Chondrocyte (in vitro differentiated cells): ENCODE results near the gene APBB2. TPM values are rescaled to one million over a fixed set of nuclear protein-coding genes. Genes with fewer than 3 reads are reported as not detected.

ENCODE experiments used
- DNase-seq: peaks from one replicate; pipeline ENCODE4 v3.0.0; 2021; ENCODE audit warnings: mixed read lengths, low spot score
- H3K27ac Mint-ChIP-seq: one replicate; pipeline ENCODE4 v1.8.0; 2021; ENCODE audit warnings: mild to moderate bottlenecking, moderate library complexity, mixed read lengths; ENCODE audit not compliant: unreplicated experiment
- H3K27me3 Mint-ChIP-seq: 2 replicates; pipeline ENCODE4 v1.8.0; 2021; ENCODE audit warnings: low read depth, mixed read lengths
- H3K36me3 Mint-ChIP-seq: 2 replicates; pipeline ENCODE4 v1.8.0; 2021; ENCODE audit warnings: low read depth, mixed read lengths
- H3K4me1 Mint-ChIP-seq: 2 replicates; pipeline ENCODE4 v1.8.0; 2021; ENCODE audit warnings: low read depth, mild to moderate bottlenecking, mixed read lengths
- H3K4me3 Mint-ChIP-seq: one replicate; pipeline ENCODE4 v1.8.0; 2021; ENCODE audit warnings: mild to moderate bottlenecking, moderate library complexity, mixed read lengths; ENCODE audit not compliant: unreplicated experiment
- H3K9me3 Mint-ChIP-seq: 2 replicates; pipeline ENCODE4 v1.8.0; 2021; ENCODE audit warnings: low read depth, mixed read lengths
- total RNA-seq: library from RNA; stranded (reverse); gene quantifications from 3 replicates; pipeline ENCODE4 v1.2.1, GENCODE V29; 2021
- TF ChIP-seq, protein P1 (sequence below): fragments of 200-600 bp; sonication (generic); IDR thresholded peaks from 2 replicates; pipeline ENCODE4 v1.5.0; 2021; ENCODE audit warnings: antibody characterized with exemption, mild to moderate bottlenecking, moderate library complexity

Gene APBB2
- total RNA-seq, 1 donor from 2014 or later = 119 TPM

DNA sequence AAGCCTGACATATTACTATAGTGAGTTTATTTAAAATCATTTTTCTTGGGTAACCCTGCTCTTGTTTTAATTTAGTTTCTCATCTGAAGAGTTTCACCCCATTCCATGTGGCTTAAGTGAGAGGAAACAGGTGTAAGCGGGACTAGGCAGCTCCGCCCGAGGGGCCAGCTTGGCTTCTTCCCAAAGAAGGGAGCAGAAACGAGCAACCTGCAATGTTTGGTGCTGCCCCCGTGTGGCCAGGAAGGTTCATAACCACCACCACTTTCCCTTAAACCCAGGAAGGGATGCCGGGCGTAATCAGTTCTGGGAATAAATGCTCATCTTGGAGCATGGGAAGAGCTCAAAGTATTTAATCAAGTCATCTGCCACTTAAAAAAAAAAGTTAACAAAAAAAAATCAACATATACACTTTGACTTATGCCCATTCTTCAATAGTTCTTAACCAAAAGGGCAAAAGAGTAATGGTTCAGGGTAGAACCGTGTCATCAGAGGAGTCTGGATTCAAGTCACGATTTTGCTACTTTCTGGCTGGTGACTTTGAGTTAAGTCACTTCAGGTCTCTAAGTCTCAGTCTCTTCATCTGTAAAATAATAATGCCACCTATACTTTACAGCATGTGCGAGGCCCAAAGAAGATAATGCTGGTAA lies 316.7 kb downstream of the APBB2 start:
- peaks cover 5% of the 10 kb centered on the region for H3K4me1 Mint-ChIP-seq
- H3K36me3 Mint-ChIP-seq = peaks cover 13% of the 10 kb centered on the region
- no peak overlapping the region for H3K27ac Mint-ChIP-seq

DNA sequence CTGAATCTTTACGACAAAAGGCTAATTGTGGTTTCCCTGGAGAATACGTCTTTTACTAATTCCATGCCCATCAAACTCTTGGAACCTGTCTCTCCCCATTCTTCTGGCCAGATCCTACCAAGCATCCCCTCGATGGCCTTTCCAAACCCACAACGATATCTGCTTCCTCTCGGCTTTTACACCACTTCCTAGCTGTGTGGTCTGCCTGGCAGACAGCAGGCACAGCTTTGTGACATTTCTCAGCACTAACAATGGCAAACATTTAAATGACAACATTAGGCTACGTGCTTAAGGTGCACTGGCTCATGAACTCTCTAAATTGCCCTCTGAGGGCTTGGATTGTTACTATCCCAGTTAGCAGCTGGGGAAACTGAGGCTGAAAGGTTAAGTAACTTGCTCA lies 323.6 kb downstream of the APBB2 start:
- peaks cover 30% of the 10 kb centered on the region for H3K36me3 Mint-ChIP-seq
- no peak for DNase-seq
- TF ChIP-seq, protein P1, sequence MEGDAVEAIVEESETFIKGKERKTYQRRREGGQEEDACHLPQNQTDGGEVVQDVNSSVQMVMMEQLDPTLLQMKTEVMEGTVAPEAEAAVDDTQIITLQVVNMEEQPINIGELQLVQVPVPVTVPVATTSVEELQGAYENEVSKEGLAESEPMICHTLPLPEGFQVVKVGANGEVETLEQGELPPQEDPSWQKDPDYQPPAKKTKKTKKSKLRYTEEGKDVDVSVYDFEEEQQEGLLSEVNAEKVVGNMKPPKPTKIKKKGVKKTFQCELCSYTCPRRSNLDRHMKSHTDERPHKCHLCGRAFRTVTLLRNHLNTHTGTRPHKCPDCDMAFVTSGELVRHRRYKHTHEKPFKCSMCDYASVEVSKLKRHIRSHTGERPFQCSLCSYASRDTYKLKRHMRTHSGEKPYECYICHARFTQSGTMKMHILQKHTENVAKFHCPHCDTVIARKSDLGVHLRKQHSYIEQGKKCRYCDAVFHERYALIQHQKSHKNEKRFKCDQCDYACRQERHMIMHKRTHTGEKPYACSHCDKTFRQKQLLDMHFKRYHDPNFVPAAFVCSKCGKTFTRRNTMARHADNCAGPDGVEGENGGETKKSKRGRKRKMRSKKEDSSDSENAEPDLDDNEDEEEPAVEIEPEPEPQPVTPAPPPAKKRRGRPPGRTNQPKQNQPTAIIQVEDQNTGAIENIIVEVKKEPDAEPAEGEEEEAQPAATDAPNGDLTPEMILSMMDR = no peak
- no peaks in the 10 kb centered on the region for H3K27me3 Mint-ChIP-seq
- H3K9me3 Mint-ChIP-seq = no peaks in the 10 kb centered on the region
- H3K4me1 Mint-ChIP-seq = peaks cover 6% of the 10 kb centered on the region
- no peak overlapping the region for H3K4me3 Mint-ChIP-seq
- H3K27ac Mint-ChIP-seq = no peak overlapping the region

More for the DNA sequence above, 316.7 kb downstream of the APBB2 start:
- DNase-seq = no peak
- TF ChIP-seq, protein P1 = peak; percentile 95
- Mint-ChIP-seq H3K9me3 (no peaks in the 10 kb centered on the region), H3K4me3 (peak overlapping the region; percentile 54), H3K27me3 (no peaks in the 10 kb centered on the region)

DNA sequence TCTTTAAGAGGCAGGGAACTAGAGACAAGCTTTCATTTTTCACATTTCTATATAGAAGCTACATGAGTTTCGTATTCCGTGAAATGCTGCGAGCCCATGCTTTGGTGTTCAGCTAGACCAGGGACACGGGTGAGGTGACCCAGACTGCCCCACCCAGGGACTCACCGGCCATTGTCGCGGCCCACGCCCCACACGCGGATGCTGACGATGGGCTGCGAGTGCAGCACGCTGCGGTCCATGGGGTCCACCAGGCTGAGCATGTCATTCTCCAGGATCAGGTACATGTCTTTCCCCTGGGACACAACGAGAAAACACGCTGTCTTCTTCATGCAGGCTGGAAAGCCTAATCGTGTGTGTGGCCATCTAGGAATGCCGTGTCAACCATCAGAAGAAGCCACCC lies 324.1 kb downstream of the APBB2 start:
- Mint-ChIP-seq H3K27ac (no peak overlapping the region), H3K4me1 (peaks cover 6% of the 10 kb centered on the region), H3K9me3 (no peaks in the 10 kb centered on the region), H3K4me3 (no peak overlapping the region), H3K36me3 (peaks cover 28% of the 10 kb centered on the region), H3K27me3 (no peaks in the 10 kb centered on the region)
- DNase-seq = no peak
- TF ChIP-seq, protein P1 = no peak

DNA sequence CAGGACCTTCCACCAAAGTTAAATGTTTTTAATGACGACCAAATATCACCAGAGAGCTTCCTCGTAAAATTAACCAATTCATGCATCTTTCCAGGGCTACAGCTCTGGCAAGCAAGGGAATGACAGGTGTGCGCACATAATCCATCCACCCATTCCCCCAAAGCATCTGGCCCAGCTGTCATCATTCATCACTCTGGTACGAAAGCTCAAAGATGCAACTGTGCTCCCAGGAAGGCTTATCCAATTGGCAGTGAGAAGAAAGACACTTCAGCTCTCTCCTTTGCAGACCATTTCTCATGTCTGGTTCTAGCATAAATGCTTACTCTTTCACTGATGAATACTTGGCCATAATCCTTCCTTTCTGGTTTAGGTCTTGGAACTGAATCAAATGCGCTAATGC lies 325.4 kb downstream of the APBB2 start:
- no peak for DNase-seq
- Mint-ChIP-seq H3K36me3 (peaks cover 28% of the 10 kb centered on the region), H3K4me1 (peaks cover 6% of the 10 kb centered on the region), H3K4me3 (no peak overlapping the region), H3K27ac (no peak overlapping the region), H3K9me3 (no peaks in the 10 kb centered on the region), H3K27me3 (no peaks in the 10 kb centered on the region)
- TF ChIP-seq, protein P1 = no peak

DNA sequence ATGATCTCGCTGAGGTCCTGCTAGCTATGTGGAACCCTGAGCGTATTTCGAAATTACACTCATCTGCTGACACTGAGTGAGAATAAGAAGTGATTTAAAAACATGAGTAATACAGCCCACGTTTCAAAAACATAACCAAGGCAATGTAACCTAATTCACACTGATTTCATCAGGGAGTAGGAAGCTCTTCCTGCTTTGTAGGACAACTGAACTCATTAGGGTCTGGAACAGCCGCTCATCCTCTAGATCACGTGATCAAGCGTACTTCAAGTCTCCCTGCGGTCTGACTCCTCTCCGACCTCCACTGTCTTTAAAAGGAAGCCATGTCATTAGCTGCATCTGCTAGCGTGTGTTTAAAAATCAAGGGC lies 326.6 kb downstream of the APBB2 start:
- Mint-ChIP-seq H3K27me3 (no peaks in the 10 kb centered on the region), H3K9me3 (no peaks in the 10 kb centered on the region), H3K4me1 (peaks cover 6% of the 10 kb centered on the region), H3K36me3 (peaks cover 30% of the 10 kb centered on the region), H3K27ac (peak overlapping the region; percentile 57), H3K4me3 (no peak overlapping the region)
- TF ChIP-seq, protein P1 = no peak
- no peak for DNase-seq
